ENCODE data around the gene CERS4.

The CERS4 gene

GRCh38 chr19:8238251-8238650 is 29.1 kb downstream of the CERS4 start:
- H3K4me3 ChIP-seq (ENCODE audit: low read depth in 1 of 2, low read length in 1 of 2): no peak overlapping the region
- no peak for TF ChIP-seq CTCF (IDR thresholded peaks at IDR 0.05)
- peaks cover 13% of the 10 kb centered on the region for H3K27me3 ChIP-seq
- peaks cover 28 to 29% of the 10 kb centered on the region in 2 experiments for H3K4me1 ChIP-seq (ENCODE audit: control insufficient read depth in 1 of 2, insufficient read depth in 1 of 2, low read depth in 1 of 2, low read length in 1 of 2)
- H3K27ac ChIP-seq: no peak overlapping the region
- H3K9me3 ChIP-seq: no peaks in the 10 kb centered on the region
- H3K36me3 ChIP-seq: no peaks in the 10 kb centered on the region

- TF ChIP-seq CTCF (IDR thresholded peaks at IDR 0.05): no peak
- H3K9me3 ChIP-seq: no peaks in the 10 kb centered on the region
Observed at GRCh38 chr19:8239528-8240273, 30.5 kb downstream of the CERS4 start.

GRCh38 chr19:8240274-8241229 is 31.4 kb downstream of the CERS4 start:
- no peaks in the 10 kb centered on the region for H3K36me3 ChIP-seq
- peak overlapping the region; percentile 6 for H3K27ac ChIP-seq
- TF ChIP-seq CTCF (IDR thresholded peaks at IDR 0.05): no peak
- H3K4me3 ChIP-seq (ENCODE audit: low read depth in 1 of 2, low read length in 1 of 2): no peak overlapping the region
- peaks cover 28 to 29% of the 10 kb centered on the region in 2 experiments for H3K4me1 ChIP-seq (ENCODE audit: control insufficient read depth in 1 of 2, insufficient read depth in 1 of 2, low read depth in 1 of 2, low read length in 1 of 2)
- no peaks in the 10 kb centered on the region for H3K9me3 ChIP-seq
- H3K27me3 ChIP-seq: peaks cover 13% of the 10 kb centered on the region

More at GRCh38 chr19:8239528-8240273, 30.5 kb downstream of the CERS4 start:
- Histone ChIP-seq H3K36me3 (no peaks in the 10 kb centered on the region), H3K4me1 (ENCODE audit: control insufficient read depth in 1 of 2, insufficient read depth in 1 of 2, low read depth in 1 of 2, low read length in 1 of 2) (peaks cover 28 to 29% of the 10 kb centered on the region in 2 experiments), H3K27ac (peak overlapping the region; percentile 6), H3K4me3 (ENCODE audit: low read depth in 1 of 2, low read length in 1 of 2) (no peak overlapping the region), H3K27me3 (peaks cover 13% of the 10 kb centered on the region)

- Histone ChIP-seq H3K4me3 (ENCODE audit: low read depth in 1 of 2, low read length in 1 of 2) (peak overlapping the region; percentile 22 to 28), H3K27ac (peak overlapping the region; percentile 81), H3K27me3 (peaks cover 13% of the 10 kb centered on the region), H3K9me3 (no peaks in the 10 kb centered on the region), H3K4me1 (ENCODE audit: control insufficient read depth in 1 of 2, insufficient read depth in 1 of 2, low read depth in 1 of 2, low read length in 1 of 2) (peaks cover 28 to 29% of the 10 kb centered on the region in 2 experiments), H3K36me3 (no peaks in the 10 kb centered on the region)
- TF ChIP-seq CTCF (IDR thresholded peaks at IDR 0.05): no peak
Observed at GRCh38 chr19:8241646-8242045, 32.5 kb downstream of the CERS4 start.

- H3K9me3 ChIP-seq: no peaks in the 10 kb centered on the region
- H3K27ac ChIP-seq: peak overlapping the region; percentile 81
- H3K27me3 ChIP-seq: peaks cover 13% of the 10 kb centered on the region
- H3K4me3 ChIP-seq (ENCODE audit: low read depth in 1 of 2, low read length in 1 of 2): peak overlapping the region; percentile 22 to 28
- peaks cover 28 to 29% of the 10 kb centered on the region in 2 experiments for H3K4me1 ChIP-seq (ENCODE audit: control insufficient read depth in 1 of 2, insufficient read depth in 1 of 2, low read depth in 1 of 2, low read length in 1 of 2)
- no peak for TF ChIP-seq CTCF (IDR thresholded peaks at IDR 0.05)
- H3K36me3 ChIP-seq: no peaks in the 10 kb centered on the region
Observed at GRCh38 chr19:8242211-8242821, 33.1 kb downstream of the CERS4 start.

Measured in neutrophil (primary cell).